ENCODE results near the gene SCAND1.
A peak's percentile ranks its signal among the peaks of the same experiment; 100 is the strongest.
"Not testable (repeated sequence)": the region's sequence is repeated elsewhere in the genome, so short reads cannot be mapped to it uniquely, and the experiment has no call there.

Gene SCAND1

DNA sequence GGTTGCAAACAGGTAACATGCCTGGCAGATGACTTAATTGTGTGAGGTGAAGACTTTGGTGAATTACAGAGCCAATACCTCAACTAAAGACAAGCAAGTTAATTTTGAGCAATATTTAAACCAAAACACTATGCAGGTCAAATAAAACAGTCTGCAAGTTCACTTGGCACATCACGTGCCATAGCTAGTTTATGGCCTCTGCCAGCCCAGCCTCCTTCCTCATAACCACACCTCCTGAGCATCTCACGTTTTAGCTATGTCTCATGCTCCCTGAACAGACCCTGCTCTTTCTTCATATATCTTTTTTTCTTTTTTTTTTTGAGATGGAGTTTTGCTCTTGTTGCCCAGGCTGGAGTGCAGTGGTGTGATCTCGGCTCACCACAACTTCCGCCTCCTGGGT, 9.6 kb upstream of the SCAND1 start:
- TF ChIP-seq, protein P1, sequence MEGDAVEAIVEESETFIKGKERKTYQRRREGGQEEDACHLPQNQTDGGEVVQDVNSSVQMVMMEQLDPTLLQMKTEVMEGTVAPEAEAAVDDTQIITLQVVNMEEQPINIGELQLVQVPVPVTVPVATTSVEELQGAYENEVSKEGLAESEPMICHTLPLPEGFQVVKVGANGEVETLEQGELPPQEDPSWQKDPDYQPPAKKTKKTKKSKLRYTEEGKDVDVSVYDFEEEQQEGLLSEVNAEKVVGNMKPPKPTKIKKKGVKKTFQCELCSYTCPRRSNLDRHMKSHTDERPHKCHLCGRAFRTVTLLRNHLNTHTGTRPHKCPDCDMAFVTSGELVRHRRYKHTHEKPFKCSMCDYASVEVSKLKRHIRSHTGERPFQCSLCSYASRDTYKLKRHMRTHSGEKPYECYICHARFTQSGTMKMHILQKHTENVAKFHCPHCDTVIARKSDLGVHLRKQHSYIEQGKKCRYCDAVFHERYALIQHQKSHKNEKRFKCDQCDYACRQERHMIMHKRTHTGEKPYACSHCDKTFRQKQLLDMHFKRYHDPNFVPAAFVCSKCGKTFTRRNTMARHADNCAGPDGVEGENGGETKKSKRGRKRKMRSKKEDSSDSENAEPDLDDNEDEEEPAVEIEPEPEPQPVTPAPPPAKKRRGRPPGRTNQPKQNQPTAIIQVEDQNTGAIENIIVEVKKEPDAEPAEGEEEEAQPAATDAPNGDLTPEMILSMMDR (IDR thresholded peaks at IDR 0.05; ENCODE audit: insufficient read depth, low read depth, low read length, missing control alignments): no peak
- H3K4me3 ChIP-seq (ENCODE audit: low read length): no peak overlapping the region
- DNase-seq (ENCODE audit: low read depth): no peak

DNA sequence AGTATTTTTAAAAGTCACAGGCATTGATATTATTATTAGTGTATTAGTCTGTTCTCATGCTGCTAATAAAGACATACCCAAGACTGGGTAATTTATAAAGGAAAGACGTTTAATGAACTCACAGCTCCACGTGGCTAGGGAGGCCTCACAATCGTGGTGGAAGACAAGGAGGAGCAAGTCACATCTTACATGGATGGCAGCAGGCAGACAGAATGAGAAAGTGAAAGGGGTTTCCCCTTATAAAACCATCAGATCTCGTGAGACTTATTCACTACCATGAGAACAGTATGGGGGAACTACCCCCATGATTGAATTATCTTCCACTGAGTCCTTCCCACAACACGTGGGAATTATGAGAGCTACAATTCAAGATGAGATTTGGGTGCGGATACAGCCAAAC, 5.0 kb upstream of the SCAND1 start:
- not testable (repeated sequence) for H3K4me3 ChIP-seq (ENCODE audit: low read length); DNase-seq (ENCODE audit: low read depth)

DNA sequence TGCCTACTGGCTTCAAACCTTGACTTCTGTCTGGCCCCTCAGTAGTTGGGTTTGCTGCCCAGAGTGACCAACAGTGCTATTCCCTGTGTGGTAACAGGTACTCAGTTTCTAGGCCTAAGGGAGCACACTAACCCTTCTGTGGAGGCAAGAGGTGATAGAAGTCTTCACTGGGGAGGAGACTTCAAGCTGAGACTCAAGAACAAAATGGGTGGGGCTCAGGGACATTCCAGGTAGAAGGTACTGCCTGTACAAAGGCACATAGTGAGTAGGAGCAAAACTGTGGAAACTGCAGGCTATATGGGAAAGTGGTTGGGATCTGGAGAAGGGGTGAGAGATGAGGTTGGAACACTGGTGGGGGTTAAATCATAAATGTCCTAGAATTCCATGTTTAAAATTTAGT, 2.3 kb upstream of the SCAND1 start:
- peak; percentile 62 for DNase-seq (ENCODE audit: low read depth)
- TF ChIP-seq, protein P1 (IDR thresholded peaks at IDR 0.05; ENCODE audit: insufficient read depth, low read depth, low read length, missing control alignments): no peak

DNA sequence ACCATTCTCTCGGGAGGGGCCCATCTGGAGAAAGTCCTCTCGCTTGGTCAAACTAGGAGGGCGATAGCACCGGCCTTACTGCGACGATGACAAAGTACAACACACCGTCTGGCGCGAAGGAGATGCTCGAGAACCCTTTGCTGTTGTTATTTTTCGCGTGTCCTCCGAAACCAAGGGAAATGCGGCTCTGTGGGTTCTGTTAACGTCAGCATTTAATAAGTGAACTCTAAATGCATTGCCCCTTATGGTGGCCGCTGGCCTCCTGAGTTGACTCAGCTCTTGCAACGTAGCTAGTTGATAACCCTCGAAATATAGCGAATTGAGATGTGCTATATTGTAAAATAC, 577 bp upstream of the SCAND1 start:
- TF ChIP-seq, protein P1 (IDR thresholded peaks at IDR 0.05; ENCODE audit: insufficient read depth, low read depth, low read length, missing control alignments): no peak
- H3K4me3 ChIP-seq (ENCODE audit: low read length): peak overlapping the region; percentile 87
- peak; percentile 25 for DNase-seq (ENCODE audit: low read depth)

More for the DNA sequence above, 2.3 kb upstream of the SCAND1 start:
- no peak overlapping the region for H3K4me3 ChIP-seq (ENCODE audit: low read length)

DNA sequence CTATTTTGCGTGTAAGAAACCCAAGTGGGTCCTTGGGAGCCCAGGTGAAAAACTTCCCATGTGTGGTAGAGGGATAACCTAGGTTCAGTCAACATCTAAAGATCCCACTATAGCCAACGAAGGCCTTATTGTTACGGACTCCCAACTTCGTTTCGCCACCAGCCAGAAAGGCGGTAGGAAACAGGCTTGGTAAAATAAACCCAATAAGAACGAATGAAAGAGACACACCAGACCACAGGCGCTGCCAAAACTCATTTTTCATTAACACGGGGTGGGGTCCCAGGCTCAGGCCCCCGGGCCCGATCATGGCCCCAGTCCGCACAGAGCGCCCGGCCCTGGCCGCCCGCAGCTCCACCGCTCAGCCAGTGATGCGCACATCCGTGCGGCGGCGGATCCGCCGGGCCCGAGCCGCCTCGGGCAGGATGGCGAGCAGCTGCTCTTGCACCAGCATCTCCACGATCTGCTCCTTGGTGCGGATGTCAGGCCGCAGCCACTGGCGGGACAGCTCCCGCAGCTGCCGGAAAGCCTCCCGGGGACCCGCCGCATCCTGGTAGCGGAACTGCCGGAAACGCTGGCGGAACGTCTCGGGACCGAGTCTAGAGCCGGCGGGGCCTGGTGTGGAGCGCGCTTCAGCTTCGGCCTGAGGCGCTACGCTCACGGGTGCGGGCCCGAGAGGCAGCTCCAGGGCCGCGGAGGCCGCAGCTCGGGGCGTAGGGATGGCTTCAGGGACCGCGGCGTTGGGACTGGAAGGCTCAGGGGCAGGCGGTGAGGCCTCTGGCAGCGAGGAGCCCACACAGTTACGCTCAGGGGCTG, 709 bp downstream of the SCAND1 start:
- peak overlapping the region; percentile 87 for H3K4me3 ChIP-seq (ENCODE audit: low read length)
- peak; percentile 49 for DNase-seq (ENCODE audit: low read depth)
- TF ChIP-seq, protein P1 (IDR thresholded peaks at IDR 0.05; ENCODE audit: insufficient read depth, low read depth, low read length, missing control alignments): no peak

DNA sequence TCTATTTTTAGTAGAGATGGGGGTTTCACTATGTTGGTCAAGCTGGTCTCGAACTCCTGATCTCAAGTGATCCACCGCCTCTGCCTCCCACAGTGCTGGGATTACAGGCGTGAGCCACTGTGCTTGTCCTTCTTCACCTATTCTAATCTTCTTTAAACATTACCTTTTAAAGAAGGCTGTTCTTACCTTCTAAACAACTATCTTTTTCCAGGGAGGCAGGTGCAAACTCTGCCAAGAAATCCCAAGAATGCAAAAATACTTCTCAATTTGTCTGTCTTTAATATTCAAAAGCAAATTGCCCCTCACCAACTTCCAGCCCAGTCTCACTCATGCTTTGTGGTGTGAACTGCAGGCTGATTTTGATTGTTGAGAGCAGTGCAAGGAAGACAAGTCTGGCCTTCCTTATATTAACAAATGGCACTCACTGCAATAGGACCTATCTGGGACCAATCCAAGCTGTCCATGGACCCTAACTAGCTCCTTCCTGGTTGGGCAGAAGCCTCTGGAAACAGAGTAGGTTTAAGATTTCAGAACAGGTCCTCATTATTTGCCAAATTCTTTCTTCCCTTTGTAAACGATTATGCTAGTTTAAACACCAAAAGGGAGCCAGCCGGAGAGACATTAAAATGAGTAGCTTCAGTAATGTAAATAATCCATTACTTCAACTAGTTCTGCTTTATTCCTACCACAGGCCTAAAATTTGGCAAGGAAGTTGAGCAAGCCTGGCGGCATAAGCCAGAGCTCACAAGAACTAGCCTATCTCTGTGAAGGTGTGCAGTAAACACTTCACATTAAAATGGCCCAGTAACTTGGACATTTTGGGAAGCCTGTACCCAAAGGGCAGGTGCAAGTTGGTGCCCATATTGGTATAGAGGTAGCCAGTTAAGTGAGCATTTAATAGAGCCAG, 1.6 kb downstream of the SCAND1 start:
- H3K4me3 ChIP-seq (ENCODE audit: low read length): peak overlapping the region; percentile 87
- TF ChIP-seq, protein P1 (IDR thresholded peaks at IDR 0.05; ENCODE audit: insufficient read depth, low read depth, low read length, missing control alignments): no peak
- peak; percentile 33 for DNase-seq (ENCODE audit: low read depth)

DNA sequence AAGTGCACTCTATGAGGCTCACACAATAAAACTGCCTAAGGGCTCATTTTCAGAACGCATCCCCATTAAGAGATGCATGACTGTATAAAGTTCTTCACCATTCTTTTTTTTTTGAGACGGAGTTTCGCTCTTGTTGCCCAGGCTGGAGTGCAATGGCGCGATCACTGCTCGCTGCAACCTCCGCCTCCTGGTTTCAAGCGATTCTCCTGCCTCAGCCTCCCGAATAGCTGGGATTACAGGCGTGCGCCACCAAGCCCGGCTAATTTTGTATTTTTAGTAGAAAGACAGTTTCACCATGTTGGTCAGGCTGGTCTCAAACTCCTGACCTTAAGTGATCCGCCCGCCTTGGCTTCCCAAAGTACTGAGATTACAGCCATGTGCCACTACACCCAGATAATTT, 2.2 kb downstream of the SCAND1 start:
- not testable (repeated sequence) for H3K4me3 ChIP-seq (ENCODE audit: low read length); DNase-seq (ENCODE audit: low read depth)

All from epithelial cell of esophagus (primary cell).